Esophagus muscularis mucosa (tissue), 3 donors: ENCODE measurements around the gene TGFBRAP1.

Experiments
- CTCF ChIP-seq, 3 experiments: fragments of 200-600 bp in 2 of 3; fragments of 450-650 bp in 1 of 3; sonication (generic) in 2 of 3; IDR thresholded peaks; one replicate each; pipeline ENCODE4 v1.5.1; 2017 to 2019; ENCODE audit warnings: antibody characterized with exemption in 3 of 3, mild to moderate bottlenecking in 2 of 3, moderate library complexity in 1 of 3
- EP300 ChIP-seq: sonication (generic); formaldehyde crosslinking; IDR thresholded peaks from one replicate; pipeline ENCODE4 v1.6.1; 2017; ENCODE audit warnings: antibody characterized with exemption

DNA sequence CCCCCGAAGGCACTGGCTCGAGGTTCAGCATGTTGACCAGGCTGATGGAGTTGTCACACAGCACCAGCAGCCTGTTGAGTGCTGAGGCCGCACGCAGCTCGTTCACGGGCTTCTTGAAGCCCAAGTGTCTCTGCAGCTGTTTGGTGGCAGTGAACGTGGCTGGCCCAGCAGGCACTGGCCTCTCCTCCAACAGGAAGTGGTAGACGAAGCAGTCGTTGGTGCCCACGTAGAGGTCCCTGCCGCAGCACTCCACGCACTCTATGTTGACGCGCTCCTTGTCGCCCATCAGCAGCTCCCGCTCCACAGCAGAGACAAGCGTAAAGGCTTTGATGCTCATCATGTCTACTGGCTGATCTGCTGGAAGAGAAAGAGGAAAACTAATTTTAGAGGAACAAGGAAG is 21.6 kb downstream of the TGFBRAP1 start:
- TF ChIP-seq EP300 = no peak
- TF ChIP-seq CTCF (IDR thresholded peaks at IDR 0.05) = no peak
